B cell (primary cell): Measurements from ENCODE around the gene GINS2. TPM values are rescaled to one million over a fixed set of nuclear protein-coding genes. Genes with fewer than 3 reads are reported as not detected.

ENCODE experiments used
- ATAC-seq: fragments of 200-7000 bp; cut with Tn5 transposase; one replicate; pipeline ENCODE4 v1.10.0; 2021; ENCODE audit warnings: low read depth, mild to moderate bottlenecking, moderate number of reproducible peaks, moderate library complexity
- CTCF ChIA-PET: fragments of 350-600 bp; sonication (Branson Sonifier 250); formaldehyde crosslinking; loops from one replicate; lab custom pipeline; 2021; ENCODE audit warnings: antibody characterized with exemption, inconsistent platforms; lab: Charles Lee
- POLR2A ChIA-PET: fragments of 350-600 bp; sonication (Branson Sonifier 250); formaldehyde crosslinking; loops from one replicate; lab custom pipeline; 2021; ENCODE audit warnings: antibody characterized with exemption; lab: Charles Lee
- DNase-seq: peaks from one replicate; pipeline ENCODE4 v3.0.0; 2013
- H2AFZ ChIP-seq: 2 replicates; pipeline ENCODE4 v1.6.1; 2012; ENCODE audit warnings: mild to moderate bottlenecking, low read depth, low read length; ENCODE audit not compliant: insufficient read depth, poor library complexity, severe bottlenecking
- H3K27ac ChIP-seq, 2 donors: 1 replicate in 1 of 2; 2 replicates in 1 of 2; pipeline ENCODE4 v1.5.1; 2012 to 2013; ENCODE audit warnings: low read length in 2 of 2, mild to moderate bottlenecking in 2 of 2, moderate library complexity in 1 of 2
- H3K27me3 ChIP-seq, 4 experiments: fragments of 200-600 bp in 1 of 4; sonication (generic) in 1 of 4; replicated peaks in 1 of 4; 1 replicate in 2 of 4; 2 replicates in 2 of 4; pipeline versions ENCODE4 v1.6.1 to v1.7.0; 2013 to 2016; ENCODE audit warnings: low read length in 3 of 4, mild to moderate bottlenecking in 2 of 4, mixed read lengths in 1 of 4, moderate library complexity in 1 of 4; ENCODE audit not compliant: insufficient read depth in 4 of 4, control insufficient read depth in 3 of 4; ENCODE audit errors: control extremely low read depth in 1 of 4
- H3K36me3 ChIP-seq, 2 experiments: replicated peaks in 1 of 2; 1 replicate in 1 of 2; 2 replicates in 1 of 2; pipeline versions ENCODE4 v1.6.1 to v1.7.1; 2013; ENCODE audit warnings: low read length in 1 of 2; ENCODE audit not compliant: insufficient read depth in 2 of 2, control insufficient read depth in 1 of 2; ENCODE audit errors: control extremely low read depth in 1 of 2, extremely low read depth in 1 of 2
- H3K4me1 ChIP-seq, 2 donors: fragments of 200-600 bp in 1 of 2; sonication (generic) in 1 of 2; 1 replicate in 1 of 2; 2 replicates in 1 of 2; pipeline versions ENCODE4 v1.5.1 to v1.6.1; 2013 to 2017; ENCODE audit warnings: low read length in 2 of 2; ENCODE audit not compliant: control insufficient read depth in 2 of 2, insufficient read depth in 2 of 2
- H3K4me2 ChIP-seq: replicated peaks from 2 replicates; pipeline ENCODE3; 2012; ENCODE audit warnings: mild to moderate bottlenecking, low read depth, low read length; ENCODE audit not compliant: poor library complexity, severe bottlenecking
- H3K4me3 ChIP-seq, 5 experiments: fragments of 200-600 bp in 1 of 5; sonication (generic) in 1 of 5; 1 replicate in 3 of 5; 2 replicates in 2 of 5; pipeline versions ENCODE4 v1.5.1 to v1.7.0; 2011 to 2016; ENCODE audit warnings: low read length in 4 of 5, mild to moderate bottlenecking in 4 of 5, low read depth in 2 of 5, control low read depth in 1 of 5, moderate library complexity in 1 of 5; ENCODE audit not compliant: insufficient read depth in 1 of 5; ENCODE audit errors: control extremely low read depth in 1 of 5, extremely low read depth in 1 of 5
- H3K79me2 ChIP-seq: fragments of 200-600 bp; sonication (generic); one replicate; pipeline ENCODE4 v1.6.0; 2016; ENCODE audit warnings: low read length; ENCODE audit not compliant: control insufficient read depth, insufficient read depth
- H3K9ac ChIP-seq: fragments of 200-600 bp; sonication (generic); 2 replicates; pipeline ENCODE4 v1.6.1; 2017; ENCODE audit warnings: mild to moderate bottlenecking, low read length, moderate library complexity
- H3K9me3 ChIP-seq, 3 donors: one replicate each; pipeline versions ENCODE4 v1.6.1 to v1.7.1; 2013; ENCODE audit warnings: low read length in 2 of 3; ENCODE audit not compliant: control insufficient read depth in 2 of 3, insufficient read depth in 1 of 3; ENCODE audit errors: control extremely low read depth in 1 of 3
- H4K20me1 ChIP-seq: 2 replicates; pipeline ENCODE4 v1.6.0; 2012; ENCODE audit warnings: mild to moderate bottlenecking, low read length; ENCODE audit not compliant: insufficient read depth, control insufficient read depth, poor library complexity, severe bottlenecking
- H3K27ac Mint-ChIP-seq: one replicate; pipeline ENCODE4 v1.8.0; 2021; ENCODE audit warnings: mixed read lengths
- H3K27me3 Mint-ChIP-seq: one replicate; pipeline ENCODE4 v1.8.0; 2021; ENCODE audit warnings: mixed read lengths
- H3K4me1 Mint-ChIP-seq: one replicate; pipeline ENCODE4 v1.8.0; 2021; ENCODE audit warnings: mixed read lengths
- H3K4me3 Mint-ChIP-seq: one replicate; pipeline ENCODE4 v1.8.0; 2021; ENCODE audit warnings: mixed read lengths
- H3K9me3 Mint-ChIP-seq: one replicate; pipeline ENCODE4 v1.8.0; 2022; ENCODE audit warnings: mixed read lengths; ENCODE audit not compliant: insufficient read depth
- EZH2 ChIP-seq: IDR thresholded peaks from 2 replicates; pipeline ENCODE4 v1.6.1; 2012; ENCODE audit warnings: borderline replicate concordance, low read depth, mild to moderate bottlenecking, moderate library complexity, low read length; ENCODE audit not compliant: insufficient read depth, poor library complexity, severe bottlenecking
- WGBS: methylation state at CpG from one replicate; pipeline ENCODE4 v1.1.5; 2013; ENCODE audit warnings: missing lambda C conversion rate; ENCODE audit not compliant: insufficient coverage; 5-methylcytosine and 5-hydroxymethylcytosine counted together
- intact Hi-C: fragments of 100-400 bp; cut with micrococcal nuclease; formaldehyde crosslinking; loops from one replicate; pipeline ENCODE4 v1.10.0; 2022
- polyA plus RNA-seq: library from polyadenylated mRNA; depleted of rRNA; stranded (reverse); fragments of >200 nt; gene quantifications from 2 replicates; pipeline ENCODE4 v1.2.3, GENCODE V29; 2012
- total RNA-seq, 2 donors: library from RNA; stranded (reverse); fragments of 120-200 nt in 1 of 2; gene quantifications; 1 replicate in 1 of 2; 2 replicates in 1 of 2; pipeline versions ENCODE4 v1.2.3 to v1.2.4, GENCODE V29; 2013 to 2022
- TF ChIP-seq, protein P1 (sequence below): fragments of 200-600 bp; IDR thresholded peaks from one replicate; pipeline ENCODE4 v1.8.0; 2022; ENCODE audit warnings: antibody characterized with exemption, mild to moderate bottlenecking

Gene GINS2
- total and polyA plus RNA-seq, 2 donors (not counting 1 experiment from before 2014, with no cell fraction given): 0.52 to 4.2 TPM

DNA sequence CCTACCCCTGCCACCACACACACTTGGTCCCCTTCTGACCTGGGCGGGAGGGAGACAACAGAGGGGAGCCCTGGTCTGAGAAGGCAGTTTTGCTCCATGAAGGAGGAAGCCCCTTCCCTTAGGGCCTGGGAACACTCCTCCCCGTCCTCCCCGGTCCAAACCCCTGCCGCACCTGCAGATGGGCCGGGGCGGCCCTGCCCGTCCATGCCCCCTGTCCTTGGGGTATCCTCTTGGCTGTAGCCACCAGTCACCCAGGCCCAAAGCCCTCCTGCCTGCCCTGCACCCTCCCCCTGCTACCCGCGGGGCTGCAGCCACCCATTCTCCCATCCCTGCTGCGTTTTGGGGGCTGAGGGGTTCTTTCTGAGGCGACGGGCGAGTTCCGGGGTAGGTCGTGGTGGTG, 41.8 kb downstream of the GINS2 start:
- intact Hi-C loops: no loop called here
- Histone ChIP-seq H3K4me2 (no peak overlapping the region), H4K20me1 (peaks cover 96% of the 10 kb centered on the region), H3K27ac (no peak overlapping the region), H2AFZ (no peak overlapping the region), H3K27me3 (no peaks in the 10 kb centered on the region), H3K79me2 (peaks cover 61% of the 10 kb centered on the region), H3K4me3 (no peak overlapping the region), H3K9ac (no peak overlapping the region), H3K4me1 (no peaks in the 10 kb centered on the region), H3K9me3 (no peaks in the 10 kb centered on the region), H3K36me3 (peaks cover 1 to 46% of the 10 kb centered on the region in 2 experiments)
- no peak overlapping the region for H3K27ac Mint-ChIP-seq
- DNase-seq (no peak), ATAC-seq (no peak)
- H3K4me1 Mint-ChIP-seq: peaks cover 10% of the 10 kb centered on the region
- no peaks in the 10 kb centered on the region for H3K9me3 Mint-ChIP-seq
- TF ChIP-seq, protein P1, sequence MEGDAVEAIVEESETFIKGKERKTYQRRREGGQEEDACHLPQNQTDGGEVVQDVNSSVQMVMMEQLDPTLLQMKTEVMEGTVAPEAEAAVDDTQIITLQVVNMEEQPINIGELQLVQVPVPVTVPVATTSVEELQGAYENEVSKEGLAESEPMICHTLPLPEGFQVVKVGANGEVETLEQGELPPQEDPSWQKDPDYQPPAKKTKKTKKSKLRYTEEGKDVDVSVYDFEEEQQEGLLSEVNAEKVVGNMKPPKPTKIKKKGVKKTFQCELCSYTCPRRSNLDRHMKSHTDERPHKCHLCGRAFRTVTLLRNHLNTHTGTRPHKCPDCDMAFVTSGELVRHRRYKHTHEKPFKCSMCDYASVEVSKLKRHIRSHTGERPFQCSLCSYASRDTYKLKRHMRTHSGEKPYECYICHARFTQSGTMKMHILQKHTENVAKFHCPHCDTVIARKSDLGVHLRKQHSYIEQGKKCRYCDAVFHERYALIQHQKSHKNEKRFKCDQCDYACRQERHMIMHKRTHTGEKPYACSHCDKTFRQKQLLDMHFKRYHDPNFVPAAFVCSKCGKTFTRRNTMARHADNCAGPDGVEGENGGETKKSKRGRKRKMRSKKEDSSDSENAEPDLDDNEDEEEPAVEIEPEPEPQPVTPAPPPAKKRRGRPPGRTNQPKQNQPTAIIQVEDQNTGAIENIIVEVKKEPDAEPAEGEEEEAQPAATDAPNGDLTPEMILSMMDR: no peak
- TF ChIP-seq EZH2: no peak
- H3K27me3 Mint-ChIP-seq: no peaks in the 10 kb centered on the region
- POLR2A ChIA-PET: no interaction called here
- CTCF ChIA-PET: no interaction called here
- H3K4me3 Mint-ChIP-seq: no peak overlapping the region
- 91% methylated on average over 7 of the region's 15 CpGs for WGBS

DNA sequence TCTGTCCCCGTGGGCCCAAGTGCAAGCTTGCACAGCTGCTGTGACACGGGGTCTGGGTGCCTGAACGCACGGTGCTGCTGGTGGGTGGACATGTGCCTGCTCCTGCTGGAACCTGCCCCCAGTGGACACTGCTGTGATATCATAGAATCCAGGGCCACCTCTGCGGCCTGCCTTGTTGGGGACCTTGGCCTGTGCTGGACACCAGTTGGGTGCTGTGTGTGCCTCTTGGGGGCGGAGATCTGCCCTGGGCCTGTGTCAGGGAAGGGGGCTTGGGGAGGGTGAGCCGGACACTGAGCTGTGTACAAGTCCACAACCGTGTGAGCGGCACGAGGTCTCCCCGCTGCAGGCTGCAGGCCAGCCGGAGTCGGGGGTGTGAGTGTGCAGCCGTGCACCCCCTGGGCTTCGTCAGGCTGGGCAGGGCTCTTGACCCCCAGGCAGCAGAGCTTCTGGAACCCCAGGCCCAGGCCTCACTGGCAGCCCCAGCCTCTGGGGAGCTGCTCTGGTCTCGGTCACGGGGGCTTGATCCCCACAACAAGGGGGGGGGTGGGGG, 42.3 kb downstream of the GINS2 start:
- peaks cover 66% of the 10 kb centered on the region for H3K79me2 ChIP-seq
- peaks cover 1 to 46% of the 10 kb centered on the region in 2 experiments for H3K36me3 ChIP-seq
- no peak overlapping the region for H3K27ac ChIP-seq
- H3K4me1 Mint-ChIP-seq: peaks cover 10% of the 10 kb centered on the region
- WGBS: 82% methylated on average over 15 of the region's 17 CpGs
- no peak overlapping the region for H3K9ac ChIP-seq
- H4K20me1 ChIP-seq: peaks cover 96% of the 10 kb centered on the region
- no peak for DNase-seq
- H3K4me2 ChIP-seq: no peak overlapping the region
- intact Hi-C loops: no loop called here
- no peaks in the 10 kb centered on the region for H3K27me3 ChIP-seq
- no peaks in the 10 kb centered on the region for H3K9me3 ChIP-seq
- no peaks in the 10 kb centered on the region for H3K9me3 Mint-ChIP-seq
- no peaks in the 10 kb centered on the region for H3K4me1 ChIP-seq
- ChIA-PET POLR2A (no interaction called here), CTCF (no interaction called here)
- TF ChIP-seq, protein P1: no peak
- TF ChIP-seq EZH2: no peak
- H2AFZ ChIP-seq: no peak overlapping the region
- no peak overlapping the region for H3K4me3 ChIP-seq
- no peak for ATAC-seq
- H3K27me3 Mint-ChIP-seq: no peaks in the 10 kb centered on the region
- no peak overlapping the region for H3K4me3 Mint-ChIP-seq
- H3K27ac Mint-ChIP-seq: no peak overlapping the region
